ENCODE results near the gene IER2.
A peak's percentile ranks its signal among the peaks of the same experiment; 100 is the strongest.
"Not testable (repeated sequence)": the region's sequence is repeated elsewhere in the genome, so short reads cannot be mapped to it uniquely, and the experiment has no call there.

The IER2 gene

DNA sequence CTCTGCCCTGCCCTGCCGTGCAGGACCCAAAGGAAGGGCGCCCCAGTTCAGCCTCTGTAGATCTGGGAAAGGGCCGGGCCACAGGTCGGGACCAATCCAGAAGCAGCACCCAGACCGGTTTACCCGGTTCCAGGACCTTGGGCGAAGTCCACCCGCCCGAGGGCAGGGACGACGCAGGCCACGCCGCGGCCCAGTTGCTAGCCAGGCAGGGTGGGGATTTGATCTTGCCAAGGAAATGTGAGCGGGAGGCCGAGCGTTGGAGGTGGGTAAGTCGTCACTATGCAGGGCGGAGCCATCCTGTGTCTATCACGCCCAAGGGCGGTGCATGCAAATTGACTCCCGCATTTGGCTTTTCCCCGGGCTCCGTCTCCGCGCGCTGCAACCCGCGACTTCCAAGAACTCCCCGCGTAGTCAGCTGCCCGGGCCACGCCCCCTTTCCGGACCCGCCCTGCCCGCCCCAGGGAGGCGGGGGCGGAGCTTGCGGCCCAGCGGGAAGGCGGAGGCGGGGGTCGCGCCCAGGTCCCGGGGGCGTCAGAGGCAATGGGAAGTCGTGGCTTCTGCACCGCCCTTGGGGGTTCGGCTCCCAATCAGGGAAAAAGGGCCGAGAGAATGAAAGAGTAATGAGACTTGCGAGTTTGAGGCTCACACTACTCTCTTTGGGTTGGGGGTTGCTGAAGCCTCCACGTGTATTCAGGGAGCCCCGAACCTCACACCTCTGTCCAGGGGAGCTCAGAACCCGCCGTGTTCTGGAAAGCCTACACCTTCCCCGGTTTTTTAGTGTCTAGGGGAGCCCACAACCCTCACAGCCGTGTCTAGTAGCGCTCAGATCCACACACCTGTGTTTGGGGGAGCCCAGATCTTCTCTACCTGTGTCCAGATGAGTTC lies 12.8 kb downstream of the IER2 start:
- DNase-seq (ENCODE audit: low read depth in 2 of 3, low spot score in 2 of 3): peak; percentile 66 to 81 (median 81)

- DNase-seq (ENCODE audit: low read depth in 2 of 3, low spot score in 2 of 3): peak in 1 of 3 experiments; percentile 32
Observed at GRCh38 chr19:13163609-13164342, 13.6 kb downstream of the IER2 start.

DNA sequence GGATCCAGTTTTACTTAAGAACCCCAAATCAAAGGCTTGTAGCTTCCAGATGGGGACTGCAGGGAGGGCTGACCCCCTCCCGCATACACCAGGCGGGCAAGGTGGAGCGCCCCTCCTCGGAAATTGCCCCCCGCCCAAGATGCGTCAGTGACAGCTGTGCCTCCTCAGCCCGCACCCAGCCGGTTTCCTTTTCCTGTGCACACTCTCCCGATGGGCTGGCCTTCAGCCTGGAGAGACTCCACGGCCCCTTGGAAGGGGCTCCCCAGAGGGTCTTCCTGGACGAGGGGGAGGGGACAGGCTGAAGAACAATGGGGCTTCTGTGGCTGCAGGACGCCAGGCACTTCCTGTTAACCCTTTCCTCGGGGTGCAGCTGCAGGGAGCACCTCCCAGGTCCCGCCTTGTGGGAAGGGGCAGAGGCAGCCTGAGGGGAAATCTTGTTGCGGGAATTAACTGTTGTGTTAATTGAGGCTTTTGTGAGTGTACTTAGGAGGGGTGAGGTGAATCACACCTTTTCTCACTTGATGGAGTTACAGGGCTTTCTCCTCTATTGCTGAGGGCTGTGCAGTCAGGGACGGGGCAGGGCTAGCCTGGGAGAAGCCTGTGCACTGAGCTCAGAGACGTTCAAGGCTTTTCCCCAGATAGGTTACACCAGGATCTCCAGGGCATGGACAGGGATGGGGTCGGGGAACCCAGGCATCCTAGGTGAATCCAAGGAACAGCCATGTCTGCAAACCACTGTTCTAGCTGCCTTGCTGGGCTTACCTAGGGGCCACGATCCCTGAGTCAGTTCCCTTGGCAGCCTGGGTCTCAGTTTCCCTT lies 14.3 kb downstream of the IER2 start:
- no peak for DNase-seq (ENCODE audit: low read depth in 2 of 3, low spot score in 2 of 3)

DNA sequence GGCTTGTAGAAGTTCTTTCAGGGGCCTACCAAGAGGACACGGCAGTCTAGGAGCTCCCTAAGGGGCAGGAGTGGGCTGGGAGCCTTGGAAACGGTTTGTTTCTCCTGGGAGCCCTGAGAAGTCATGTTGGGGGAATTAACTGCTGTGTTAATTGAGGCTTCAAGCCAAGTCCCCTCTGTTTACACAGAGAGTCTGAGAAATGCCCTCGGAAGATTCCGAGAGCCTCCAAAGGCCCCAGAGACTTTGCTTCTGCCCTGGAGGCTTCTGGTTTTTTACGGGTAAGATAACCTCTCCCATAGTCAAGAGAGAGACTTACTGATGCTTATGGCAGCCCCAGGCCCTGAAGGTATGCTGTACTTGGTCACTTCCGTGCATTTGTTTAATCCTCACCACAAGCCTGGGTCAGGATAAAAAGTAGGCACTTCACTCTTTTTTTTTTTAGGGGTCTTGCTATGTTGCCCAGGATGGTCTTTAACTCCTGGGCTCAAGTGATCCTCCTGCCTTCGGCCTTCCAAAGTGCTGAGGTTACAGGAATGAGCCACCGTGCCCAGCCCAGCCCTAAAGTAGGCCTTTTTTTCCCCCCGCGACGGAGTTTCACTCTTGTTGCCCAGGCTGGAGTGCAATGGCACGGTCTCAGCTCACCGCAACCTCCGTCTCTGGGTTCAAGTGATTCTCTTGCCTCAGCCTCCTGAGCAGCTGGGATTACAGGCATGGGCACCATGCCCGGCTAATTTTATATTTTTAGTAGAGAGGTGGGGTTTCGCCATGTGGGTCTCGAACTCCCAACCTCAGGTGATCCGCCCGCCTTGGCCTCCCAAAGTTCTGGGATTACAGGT lies 15.2 kb downstream of the IER2 start:
- DNase-seq (ENCODE audit: low read depth in 2 of 3, low spot score in 2 of 3): no peak

DNA sequence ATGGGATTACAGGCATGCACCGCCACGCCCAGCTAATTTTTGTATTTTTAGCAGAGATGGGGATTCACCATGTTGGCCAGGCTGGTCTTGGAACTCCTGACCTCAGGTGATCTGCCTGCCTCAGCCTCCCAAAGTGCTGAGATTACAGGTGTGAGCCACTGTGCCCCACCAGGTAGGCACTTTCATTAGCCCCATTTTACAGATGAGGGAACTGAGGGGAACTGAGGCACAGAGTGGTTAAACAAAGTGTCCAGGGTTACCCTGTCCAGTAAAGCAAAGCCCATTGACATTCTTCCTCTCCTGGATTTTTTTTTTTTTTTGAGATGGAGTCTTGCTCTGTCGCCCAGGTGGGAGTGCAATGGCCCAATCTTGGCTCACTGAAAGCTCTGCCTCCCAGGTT lies 15.9 kb downstream of the IER2 start:
- not testable (repeated sequence) for DNase-seq (ENCODE audit: low read depth in 2 of 3, low spot score in 2 of 3)

DNA sequence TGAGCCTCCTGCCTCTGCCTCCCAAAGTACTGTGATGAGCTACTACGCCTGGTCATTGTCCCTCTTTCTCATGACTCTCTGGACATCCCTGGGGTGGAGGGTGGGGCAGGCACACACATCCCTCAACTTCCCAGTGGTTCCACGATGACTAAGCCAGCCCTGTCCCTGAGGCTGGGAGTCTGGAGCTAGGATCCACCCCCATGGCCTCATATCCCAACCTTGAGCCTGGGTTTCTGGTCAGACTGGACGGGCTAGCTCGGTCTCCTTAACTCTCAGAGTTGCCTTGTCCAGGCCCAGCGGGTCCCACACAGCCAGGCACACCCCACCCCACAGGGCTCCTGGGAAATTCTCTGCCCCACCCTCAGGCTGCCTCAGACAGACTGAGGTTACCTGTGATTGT lies 19.6 kb downstream of the IER2 start:
- DNase-seq (ENCODE audit: low read depth in 2 of 3, low spot score in 2 of 3): no peak

- DNase-seq (ENCODE audit: low read depth in 2 of 3, low spot score in 2 of 3): no peak
Observed at GRCh38 chr19:13171146-13171545, 20.9 kb downstream of the IER2 start.

DNA sequence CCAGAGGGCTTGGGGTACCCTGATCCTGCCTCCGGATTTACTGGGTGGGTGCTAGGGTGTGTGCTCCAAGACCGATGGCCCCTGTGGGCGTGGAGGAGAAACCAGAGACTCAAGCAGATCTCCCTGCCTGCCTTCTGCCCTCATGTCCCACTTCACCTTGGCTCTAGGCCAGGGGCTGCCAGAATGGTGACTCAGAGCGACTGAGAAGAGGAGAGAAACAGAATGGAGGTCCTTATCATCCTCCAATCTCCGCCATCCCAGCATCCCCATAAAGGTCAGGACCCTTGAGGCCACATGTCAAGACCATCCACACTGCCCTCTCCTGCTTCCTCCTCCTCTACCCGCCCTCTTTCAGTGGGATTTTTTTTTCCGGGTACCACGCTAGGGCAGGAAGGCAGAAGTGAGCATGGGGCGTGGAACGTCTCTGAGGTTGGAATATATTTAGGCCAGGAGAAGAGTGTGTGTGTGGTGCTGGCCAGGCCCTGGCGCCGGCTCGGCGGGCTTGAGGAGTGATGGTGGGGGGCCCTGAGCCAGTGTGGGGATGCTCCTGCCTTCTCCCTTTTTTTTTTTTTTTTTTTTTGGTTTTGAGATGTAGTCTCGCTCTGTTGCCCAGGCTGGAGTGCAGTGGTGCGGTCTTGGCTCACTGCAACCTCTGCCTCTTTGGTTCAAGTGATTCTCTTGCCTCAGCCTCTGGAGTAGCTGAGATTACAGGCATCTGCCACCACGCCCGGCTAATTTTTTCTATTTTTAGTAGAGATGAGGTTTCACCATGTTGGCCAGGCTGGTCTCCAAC lies 22.3 kb downstream of the IER2 start:
- peak; percentile 60 to 68 (median 65) for DNase-seq (ENCODE audit: low read depth in 2 of 3, low spot score in 2 of 3)

DNA sequence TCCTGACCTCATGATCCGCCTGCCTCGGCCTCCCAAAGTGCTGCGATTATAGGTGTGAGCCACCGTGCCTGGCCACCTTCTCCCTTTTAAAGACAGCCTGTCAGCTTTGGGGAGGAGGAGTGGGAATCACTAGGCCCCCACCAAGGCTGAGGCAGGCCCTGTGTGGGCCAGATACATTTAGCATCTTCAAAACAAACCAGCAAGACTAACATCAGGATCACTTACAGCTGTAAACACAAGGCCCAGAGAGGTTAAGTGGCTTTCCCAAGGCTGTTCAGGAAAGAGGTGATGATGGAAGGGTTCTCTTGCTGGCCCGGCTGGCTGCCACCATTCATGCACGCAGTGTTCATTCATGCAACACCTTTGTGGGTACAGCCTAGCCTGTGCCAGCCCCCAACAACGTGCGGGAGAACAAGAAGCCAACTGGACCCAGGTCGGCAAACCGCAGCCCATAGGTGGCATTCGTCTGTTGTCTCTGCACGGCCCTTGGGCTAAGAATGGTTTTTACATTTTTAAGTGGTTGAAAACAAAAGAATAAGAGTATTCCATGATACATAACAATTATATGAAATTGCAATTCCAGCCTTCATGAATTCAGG lies 23.0 kb downstream of the IER2 start:
- DNase-seq (ENCODE audit: low read depth in 2 of 3, low spot score in 2 of 3): no peak

DNA sequence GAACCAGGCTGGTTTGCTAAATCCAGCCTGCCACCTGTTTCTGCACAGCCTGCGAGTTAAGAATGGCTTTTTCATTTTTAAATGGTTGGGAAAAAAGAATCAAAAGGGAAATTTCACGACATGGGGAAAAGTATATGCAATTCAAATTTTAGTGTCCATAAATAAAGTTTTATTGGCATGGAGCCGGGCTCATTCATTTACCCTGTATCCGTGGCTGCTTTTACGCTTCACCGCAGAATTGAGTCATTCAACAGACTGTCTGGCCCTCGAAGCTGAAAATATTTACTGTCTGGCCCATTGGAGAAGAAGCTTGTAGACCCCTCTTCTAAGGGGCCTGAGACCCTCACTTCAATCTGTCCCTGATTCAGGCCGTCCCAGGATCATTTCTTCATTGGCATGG lies 26.1 kb downstream of the IER2 start:
- DNase-seq (ENCODE audit: low read depth in 2 of 3, low spot score in 2 of 3): no peak

- not testable (repeated sequence) for DNase-seq (ENCODE audit: low read depth in 2 of 3, low spot score in 2 of 3)
Observed at GRCh38 chr19:13177584-13177983, 27.4 kb downstream of the IER2 start.

DNA sequence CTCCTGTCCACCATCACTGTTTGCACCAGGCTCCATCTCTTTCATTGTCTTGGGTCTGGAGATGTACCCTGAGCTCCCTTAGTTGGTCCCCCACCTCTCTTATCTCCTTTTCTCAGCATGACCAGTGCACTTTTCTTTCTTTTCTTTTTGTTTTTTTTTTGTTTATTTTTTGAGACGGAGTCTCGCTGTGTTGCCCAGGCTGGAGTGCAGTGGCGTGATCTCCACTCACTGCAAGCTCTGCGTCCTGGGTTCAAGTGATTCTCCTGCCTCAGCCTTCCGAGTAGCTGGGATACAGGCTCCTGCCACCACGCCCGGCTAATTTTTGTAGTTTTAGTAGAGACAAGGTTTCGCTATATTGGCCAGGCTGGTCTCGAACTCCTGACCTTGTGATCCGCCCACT lies 28.1 kb downstream of the IER2 start:
- not testable (repeated sequence) for DNase-seq (ENCODE audit: low read depth in 2 of 3, low spot score in 2 of 3)

DNA sequence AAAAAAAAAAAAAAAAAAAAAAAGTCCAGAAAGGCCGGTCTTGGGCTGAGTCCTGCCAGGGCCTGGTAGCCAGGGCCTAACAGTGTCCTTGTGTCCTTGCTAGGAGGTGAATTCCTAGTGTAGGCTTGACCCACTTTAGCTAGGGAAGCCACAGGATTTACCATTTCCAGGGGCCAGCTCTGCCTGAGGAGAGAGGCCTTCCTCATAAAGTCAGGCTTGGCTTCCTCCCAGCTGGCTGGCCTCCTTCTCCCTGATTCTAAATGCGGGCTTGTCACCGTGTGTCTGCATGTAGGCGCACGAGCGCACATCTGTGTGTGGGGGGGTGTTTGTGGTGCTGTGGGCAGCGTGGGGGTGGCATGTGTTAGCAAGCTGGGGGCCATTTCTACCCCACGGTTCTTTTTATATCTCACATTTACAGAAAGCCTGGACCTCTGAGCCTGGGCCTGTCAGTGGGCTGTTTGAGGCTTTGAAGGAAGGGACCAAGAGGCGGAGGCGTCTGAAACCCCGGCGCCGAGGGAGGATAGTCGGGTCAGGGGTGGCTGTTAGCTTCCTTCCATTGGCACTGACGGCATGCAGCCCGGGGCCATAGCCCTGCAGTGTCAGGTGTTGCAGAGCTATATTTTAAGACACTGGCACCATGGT lies 31.7 kb downstream of the IER2 start:
- peak in 1 of 3 experiments; percentile 31 for DNase-seq (ENCODE audit: low read depth in 2 of 3, low spot score in 2 of 3)

DNA sequence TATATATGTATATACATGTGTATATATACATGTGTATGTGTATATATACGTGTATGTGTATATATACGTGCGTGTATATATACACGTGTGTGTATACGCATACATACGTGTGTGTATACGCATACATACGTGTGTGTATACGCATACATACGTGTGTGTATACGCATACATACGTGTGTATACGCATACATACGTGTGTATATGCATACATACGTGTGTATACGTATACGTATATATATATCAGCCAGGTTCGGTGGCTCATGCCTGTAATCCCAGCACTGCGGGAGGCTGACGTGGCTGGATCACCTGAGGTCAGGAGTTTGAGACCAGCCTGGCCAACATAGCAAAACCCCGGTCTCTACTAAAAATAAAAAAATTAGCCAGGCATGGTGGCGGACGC lies 34.7 kb downstream of the IER2 start:
- DNase-seq (ENCODE audit: low read depth in 2 of 3, low spot score in 2 of 3): not testable (repeated sequence)

DNA sequence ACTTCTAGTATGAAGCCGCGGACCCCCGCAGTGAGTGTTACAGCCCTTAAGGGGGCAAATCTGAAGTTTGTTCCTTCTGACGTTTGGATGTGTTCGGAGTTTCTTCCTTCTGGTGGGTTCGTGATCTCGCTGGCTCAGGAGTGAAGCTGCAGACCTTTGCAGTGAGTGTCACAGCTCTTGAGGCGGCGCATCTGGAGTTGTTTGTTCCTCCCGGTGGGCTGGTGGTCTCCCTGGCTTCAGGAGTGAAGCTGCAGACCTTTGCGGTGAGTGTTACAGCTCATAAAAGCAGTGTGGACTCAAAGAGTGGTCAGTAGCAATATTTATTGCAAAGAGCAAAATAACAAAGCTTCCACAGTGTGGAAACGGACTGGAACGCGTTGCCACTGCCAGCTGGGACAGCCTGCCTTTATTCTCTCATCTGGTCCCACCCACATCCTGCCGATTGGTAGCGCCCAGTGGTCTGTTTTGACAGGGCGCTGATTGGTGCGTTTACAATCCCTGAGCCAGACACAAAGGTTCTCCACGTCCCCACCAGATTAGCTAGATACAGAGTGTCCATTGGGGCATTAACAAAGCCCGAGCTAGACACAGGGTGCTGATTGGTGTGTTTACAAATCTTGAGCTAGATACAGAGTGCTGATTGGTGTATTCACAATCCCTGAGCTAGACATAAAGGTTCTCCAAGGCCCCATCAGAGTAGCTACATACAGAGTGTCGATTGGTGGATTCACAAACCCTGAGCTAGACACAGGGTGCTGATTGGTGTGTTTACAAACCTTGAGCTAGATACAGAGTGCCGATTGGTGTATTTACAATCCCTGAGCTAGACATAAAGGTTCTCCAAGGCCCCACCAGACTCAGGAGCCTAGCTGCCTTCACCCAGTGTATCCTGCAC lies 35.8 kb downstream of the IER2 start:
- not testable (repeated sequence) for DNase-seq (ENCODE audit: low read depth in 2 of 3, low spot score in 2 of 3)

GRCh38 chr19:13186688-13187087 lies 36.5 kb downstream of the IER2 start:
- DNase-seq (ENCODE audit: low read depth in 2 of 3, low spot score in 2 of 3): not testable (repeated sequence)

GRCh38 chr19:13187419-13187818 lies 37.2 kb downstream of the IER2 start:
- no peak for DNase-seq (ENCODE audit: low read depth in 2 of 3, low spot score in 2 of 3)

DNA sequence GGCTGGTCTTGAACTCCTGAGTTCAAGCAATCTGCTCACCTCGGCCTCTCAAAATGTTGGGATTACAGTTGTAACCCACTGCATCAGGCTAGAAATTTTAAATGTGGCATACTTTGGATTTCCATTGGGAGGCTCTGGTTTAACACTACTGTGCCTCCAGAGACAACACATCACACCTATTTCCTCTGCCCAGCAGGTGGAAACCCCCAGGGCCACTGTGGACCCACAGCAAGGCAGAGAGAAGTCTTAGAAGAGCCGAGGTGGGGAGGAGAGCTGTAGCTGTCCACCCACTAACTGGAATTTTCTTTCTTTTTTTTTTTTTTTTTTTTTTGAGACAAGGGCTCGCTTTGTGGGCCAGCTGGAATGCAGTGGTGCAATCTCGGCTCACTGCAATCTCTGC lies 39.4 kb downstream of the IER2 start:
- no peak for DNase-seq (ENCODE audit: low read depth in 2 of 3, low spot score in 2 of 3)

Measured in activated CD8-positive, alpha-beta memory T cell treated with anti-CD3 and anti-CD28 coated beads for 48 hours (primary cell).